IMR-90 (cell line): ENCODE data around the gene MAGEA3.
"Not testable (repeated sequence)": the region's sequence is repeated elsewhere in the genome, so short reads cannot be mapped to it uniquely, and the experiment has no call there.

Experiments
- CEBPB ChIP-seq: IDR thresholded peaks from 2 replicates; pipeline ENCODE4 v1.6.1; 2012; ENCODE audit warnings: low read depth, low read length, improper control_type of control experiment
- CHD1 ChIP-seq: IDR thresholded peaks from 2 replicates; pipeline ENCODE4 v1.6.1; 2012; ENCODE audit warnings: low read depth, low read length, improper control_type of control experiment
- MXI1 ChIP-seq: IDR thresholded peaks from 2 replicates; pipeline ENCODE4 v1.6.1; 2012; ENCODE audit warnings: low read depth, mild to moderate bottlenecking, low read length, moderate library complexity, borderline replicate concordance
- NFE2L2 ChIP-seq: fragments of 150-350 bp; IDR thresholded peaks from 2 replicates; pipeline ENCODE4 v1.6.1; 2016; ENCODE audit warnings: low read depth, mild to moderate bottlenecking, low read length
- POLR2A ChIP-seq: IDR thresholded peaks from 2 replicates; pipeline ENCODE4 v1.6.1; 2012; ENCODE audit warnings: mild to moderate bottlenecking, low read depth, low read length
- RCOR1 ChIP-seq: IDR thresholded peaks from 2 replicates; pipeline ENCODE4 v1.6.1; 2012; ENCODE audit warnings: mild to moderate bottlenecking, low read length, improper control_type of control experiment; ENCODE audit not compliant: insufficient replicate concordance
- SMC3 ChIP-seq: fragments of 150-350 bp; IDR thresholded peaks from 2 replicates; pipeline ENCODE4 v1.6.1; 2016; ENCODE audit warnings: low read depth, mild to moderate bottlenecking, antibody characterized with exemption, low read length, moderate library complexity
- TF ChIP-seq, protein P1 (sequence below): conservative IDR thresholded peaks from 2 replicates; pipeline ENCODE4 v1.5.1; 2012; ENCODE audit warnings: mild to moderate bottlenecking, low read depth, low read length, improper control_type of control experiment
- TF ChIP-seq, protein P2 (sequence below): fragments of 150-350 bp; IDR thresholded peaks from 2 replicates; pipeline ENCODE4 v1.6.1; 2017; ENCODE audit warnings: mild to moderate bottlenecking, antibody characterized with exemption, low read length, low read depth
- TF ChIP-seq, protein P3 (sequence below): fragments of 150-350 bp; IDR thresholded peaks from 2 replicates; pipeline ENCODE4 v1.6.1; 2016; ENCODE audit warnings: low read depth, mild to moderate bottlenecking, low read length, moderate library complexity, borderline replicate concordance

DNA sequence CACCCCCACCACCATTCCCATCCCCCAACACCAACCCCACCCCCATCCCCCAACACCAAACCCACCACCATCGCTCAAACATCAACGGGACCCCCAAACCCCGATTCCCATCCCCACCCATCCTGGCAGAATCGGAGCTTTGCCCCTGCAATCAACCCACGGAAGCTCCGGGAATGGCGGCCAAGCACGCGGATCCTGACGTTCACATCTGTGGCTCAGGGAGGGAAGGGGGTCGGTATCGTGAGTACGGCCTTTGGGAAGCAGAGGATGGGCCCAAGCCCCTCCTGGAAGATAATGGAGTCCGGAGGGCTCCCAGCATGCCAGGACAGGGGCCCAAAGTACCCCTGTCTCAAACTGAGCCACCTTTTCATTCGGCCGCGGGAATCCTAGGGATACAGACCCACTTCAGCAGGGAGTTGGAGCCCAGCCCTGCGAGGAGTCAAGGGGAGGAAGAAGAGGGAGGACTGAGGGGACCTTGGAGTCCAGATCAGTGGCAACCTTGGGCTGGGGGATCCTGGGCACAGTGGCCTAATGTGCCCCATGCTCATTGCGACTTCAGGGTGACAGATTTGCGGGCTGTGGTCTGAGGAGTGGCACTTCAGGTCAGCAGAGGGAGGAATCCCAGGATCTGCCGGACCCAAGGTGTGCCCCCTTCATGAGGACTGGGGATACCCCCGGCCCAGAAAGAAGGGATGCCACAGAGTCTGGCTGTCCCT, 35.7 kb downstream of the MAGEA3 start:
- TF ChIP-seq, protein P1, sequence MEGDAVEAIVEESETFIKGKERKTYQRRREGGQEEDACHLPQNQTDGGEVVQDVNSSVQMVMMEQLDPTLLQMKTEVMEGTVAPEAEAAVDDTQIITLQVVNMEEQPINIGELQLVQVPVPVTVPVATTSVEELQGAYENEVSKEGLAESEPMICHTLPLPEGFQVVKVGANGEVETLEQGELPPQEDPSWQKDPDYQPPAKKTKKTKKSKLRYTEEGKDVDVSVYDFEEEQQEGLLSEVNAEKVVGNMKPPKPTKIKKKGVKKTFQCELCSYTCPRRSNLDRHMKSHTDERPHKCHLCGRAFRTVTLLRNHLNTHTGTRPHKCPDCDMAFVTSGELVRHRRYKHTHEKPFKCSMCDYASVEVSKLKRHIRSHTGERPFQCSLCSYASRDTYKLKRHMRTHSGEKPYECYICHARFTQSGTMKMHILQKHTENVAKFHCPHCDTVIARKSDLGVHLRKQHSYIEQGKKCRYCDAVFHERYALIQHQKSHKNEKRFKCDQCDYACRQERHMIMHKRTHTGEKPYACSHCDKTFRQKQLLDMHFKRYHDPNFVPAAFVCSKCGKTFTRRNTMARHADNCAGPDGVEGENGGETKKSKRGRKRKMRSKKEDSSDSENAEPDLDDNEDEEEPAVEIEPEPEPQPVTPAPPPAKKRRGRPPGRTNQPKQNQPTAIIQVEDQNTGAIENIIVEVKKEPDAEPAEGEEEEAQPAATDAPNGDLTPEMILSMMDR = not testable (repeated sequence)
- not testable (repeated sequence) for TF ChIP-seq POLR2A, SMC3, CEBPB, RCOR1, CHD1, NFE2L2, MXI1
- TF ChIP-seq, protein P2, sequence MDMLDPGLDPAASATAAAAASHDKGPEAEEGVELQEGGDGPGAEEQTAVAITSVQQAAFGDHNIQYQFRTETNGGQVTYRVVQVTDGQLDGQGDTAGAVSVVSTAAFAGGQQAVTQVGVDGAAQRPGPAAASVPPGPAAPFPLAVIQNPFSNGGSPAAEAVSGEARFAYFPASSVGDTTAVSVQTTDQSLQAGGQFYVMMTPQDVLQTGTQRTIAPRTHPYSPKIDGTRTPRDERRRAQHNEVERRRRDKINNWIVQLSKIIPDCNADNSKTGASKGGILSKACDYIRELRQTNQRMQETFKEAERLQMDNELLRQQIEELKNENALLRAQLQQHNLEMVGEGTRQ = not testable (repeated sequence)
- TF ChIP-seq, protein P3, sequence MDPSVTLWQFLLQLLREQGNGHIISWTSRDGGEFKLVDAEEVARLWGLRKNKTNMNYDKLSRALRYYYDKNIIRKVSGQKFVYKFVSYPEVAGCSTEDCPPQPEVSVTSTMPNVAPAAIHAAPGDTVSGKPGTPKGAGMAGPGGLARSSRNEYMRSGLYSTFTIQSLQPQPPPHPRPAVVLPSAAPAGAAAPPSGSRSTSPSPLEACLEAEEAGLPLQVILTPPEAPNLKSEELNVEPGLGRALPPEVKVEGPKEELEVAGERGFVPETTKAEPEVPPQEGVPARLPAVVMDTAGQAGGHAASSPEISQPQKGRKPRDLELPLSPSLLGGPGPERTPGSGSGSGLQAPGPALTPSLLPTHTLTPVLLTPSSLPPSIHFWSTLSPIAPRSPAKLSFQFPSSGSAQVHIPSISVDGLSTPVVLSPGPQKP = not testable (repeated sequence)
